Neural cell (in vitro differentiated cells): ENCODE data around the gene PHF21A. TPM values are rescaled to one million over a fixed set of nuclear protein-coding genes. Genes with fewer than 3 reads are reported as not detected.

Experiments used
- H2AFZ ChIP-seq: fragments of 200-600, 300-800 bp; sonication (generic), shearing (Covaris generic); 2 replicates; pipeline ENCODE4 v1.6.0; 2014; ENCODE audit warnings: low read depth, mild to moderate bottlenecking, antibody characterized with exemption, low read length, moderate library complexity
- H3F3A ChIP-seq: fragments of 200-600 bp; shearing (Covaris generic); 2 replicates; pipeline ENCODE4 v1.6.1; 2016; ENCODE audit warnings: mild to moderate bottlenecking, moderate library complexity, mixed read lengths, antibody characterized with exemption, low read length; ENCODE audit not compliant: insufficient read depth, poor library complexity, severe bottlenecking
- H3K27ac ChIP-seq: fragments of 200-600, 300-800 bp; sonication (generic), shearing (Covaris generic); 2 replicates; pipeline ENCODE4 v1.5.1; 2014; ENCODE audit warnings: mild to moderate bottlenecking, low read length, moderate library complexity
- H3K27me3 ChIP-seq: fragments of 300-800, 200-600 bp; sonication (generic), shearing (Covaris generic); 2 replicates; pipeline ENCODE4 v1.6.0; 2014; ENCODE audit warnings: mild to moderate bottlenecking, low read depth, low read length, moderate library complexity; ENCODE audit not compliant: insufficient read depth
- H3K36me3 ChIP-seq: fragments of 300-800, 200-600 bp; sonication (generic), shearing (Covaris generic); 2 replicates; pipeline ENCODE4 v1.5.1; 2014; ENCODE audit warnings: mild to moderate bottlenecking, antibody characterized with exemption, low read length, moderate library complexity; ENCODE audit not compliant: insufficient read depth
- H3K4me2 ChIP-seq: fragments of 300-800, 200-600 bp; sonication (generic), shearing (Covaris generic); 2 replicates; pipeline ENCODE4 v1.6.0; 2014; ENCODE audit warnings: mild to moderate bottlenecking, low read length
- H3K4me3 ChIP-seq: fragments of 300-800, 200-600 bp; sonication (generic), shearing (Covaris generic); 2 replicates; pipeline ENCODE4 v1.5.1; 2014; ENCODE audit warnings: mild to moderate bottlenecking, low read length, moderate library complexity
- H3K79me2 ChIP-seq: fragments of 200-600 bp; shearing (Covaris generic); replicated peaks from 2 replicates; pipeline ENCODE4 v1.6.0; 2014; ENCODE audit warnings: mild to moderate bottlenecking, low read length, moderate library complexity; ENCODE audit not compliant: insufficient read depth
- H3K9ac ChIP-seq: fragments of 300-800, 200-600 bp; sonication (generic), shearing (Covaris generic); 2 replicates; pipeline ENCODE4 v1.6.1; 2016; ENCODE audit warnings: mild to moderate bottlenecking, low read length, mixed read lengths
- H3K9me2 ChIP-seq: fragments of 200-600 bp; shearing (Covaris generic); 2 replicates; pipeline ENCODE4 v1.6.1; 2016; ENCODE audit warnings: mild to moderate bottlenecking, low read length, mixed read lengths; ENCODE audit not compliant: insufficient read depth
- H3K9me3 ChIP-seq: fragments of 200-600, 300-800 bp; sonication (generic), shearing (Covaris generic); 2 replicates; pipeline ENCODE4 v1.6.1; 2016; ENCODE audit warnings: mild to moderate bottlenecking, mixed run types, low read length, moderate library complexity, mixed read lengths
- H4K20me1 ChIP-seq: fragments of 200-600 bp; shearing (Covaris generic); 2 replicates; pipeline ENCODE4 v1.6.1; 2016; ENCODE audit warnings: mild to moderate bottlenecking, mixed run types; ENCODE audit not compliant: insufficient read depth
- EP300 ChIP-seq: fragments of 450-650 bp; conservative IDR thresholded peaks from 2 replicates; pipeline ENCODE4 v1.6.1; 2014; ENCODE audit warnings: antibody characterized with exemption, mild to moderate bottlenecking, moderate library complexity; ENCODE audit not compliant: poor library complexity, severe bottlenecking
- EZH2 ChIP-seq: fragments of 200-600, 300-800 bp; shearing (Covaris generic), sonication (generic); IDR thresholded peaks from 2 replicates; pipeline ENCODE4 v1.6.1; 2014; ENCODE audit warnings: antibody characterized with exemption, low read length, borderline replicate concordance, mild to moderate bottlenecking; ENCODE audit not compliant: insufficient read depth, poor library complexity, severe bottlenecking
- MXI1 ChIP-seq: fragments of 450-650 bp; conservative IDR thresholded peaks from 2 replicates; pipeline ENCODE4 v1.6.1; 2014; ENCODE audit warnings: antibody characterized with exemption, mild to moderate bottlenecking; ENCODE audit not compliant: poor library complexity, severe bottlenecking
- POLR2AphosphoS5 ChIP-seq: IDR thresholded peaks from 2 replicates; pipeline ENCODE4 v1.6.1; 2012
- RAD21 ChIP-seq: fragments of 450-650 bp; conservative IDR thresholded peaks from 2 replicates; pipeline ENCODE4 v1.6.1; 2014; ENCODE audit warnings: antibody characterized with exemption, mild to moderate bottlenecking, moderate library complexity
- SMC3 ChIP-seq: fragments of 450-650 bp; conservative IDR thresholded peaks from 2 replicates; pipeline ENCODE4 v1.6.1; 2014; ENCODE audit warnings: antibody characterized with exemption, mild to moderate bottlenecking, moderate library complexity; ENCODE audit not compliant: poor library complexity
- TAF1 ChIP-seq: IDR thresholded peaks from 2 replicates; pipeline ENCODE4 v1.6.1; 2012; ENCODE audit warnings: low read depth
- polyA plus RNA-seq: library from polyadenylated mRNA; depleted of rRNA; stranded (reverse); fragments of >200 nt; gene quantifications from 2 replicates; pipeline ENCODE4 v1.2.3, GENCODE V29; 2014
- TF ChIP-seq, protein P1 (sequence below): IDR thresholded peaks from 2 replicates; pipeline ENCODE4 v1.6.1; 2012; ENCODE audit warnings: borderline replicate concordance
- TF ChIP-seq, protein P2 (sequence below): fragments of 450-650 bp; IDR thresholded peaks from 2 replicates; pipeline ENCODE4 v1.5.1; 2014; ENCODE audit warnings: antibody characterized with exemption, mild to moderate bottlenecking, moderate library complexity; ENCODE audit not compliant: poor library complexity, severe bottlenecking

The PHF21A gene
- polyA plus RNA-seq, 1 donor from 2014 or later = 31.7 TPM

DNA sequence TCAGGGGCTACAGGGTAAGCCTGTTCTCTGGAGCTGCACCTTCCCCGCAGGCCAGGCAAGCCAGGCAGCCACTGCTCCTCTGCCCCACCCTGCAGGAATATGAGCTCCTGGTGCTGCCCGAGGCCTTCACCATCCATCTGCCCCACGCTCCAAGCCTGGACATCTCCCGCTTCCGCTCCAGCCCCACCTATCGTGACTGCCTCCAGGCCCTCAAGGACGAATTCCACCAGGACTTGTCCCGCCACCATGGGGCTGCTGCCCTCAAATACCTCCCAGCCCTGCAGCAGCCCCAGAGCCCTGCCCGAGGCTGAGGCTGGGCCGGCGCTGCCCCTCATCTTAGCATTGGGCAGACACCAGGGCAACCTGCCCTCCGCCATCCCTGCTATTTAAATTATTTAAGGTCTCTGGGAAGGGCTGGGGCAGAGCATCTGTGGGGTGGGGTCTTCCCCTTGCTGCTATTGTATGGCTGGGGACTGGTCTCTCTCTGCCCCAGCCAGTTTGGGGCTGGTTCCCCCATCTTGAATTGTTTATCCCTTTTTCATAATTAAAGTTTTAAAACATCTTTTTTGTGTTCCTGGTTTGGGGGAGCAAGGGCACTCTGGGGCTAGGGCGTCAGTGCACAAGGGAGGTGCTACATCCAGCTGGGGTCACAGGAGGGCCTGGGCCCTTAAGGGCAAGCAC is 192.6 kb downstream of the PHF21A start:
- H3K27ac ChIP-seq = no peak overlapping the region
- no peaks in the 10 kb centered on the region for H3K9me2 ChIP-seq
- no peaks in the 10 kb centered on the region for H4K20me1 ChIP-seq
- no peak overlapping the region for H3K4me2 ChIP-seq
- no peaks in the 10 kb centered on the region for H3K9me3 ChIP-seq
- peaks cover 7% of the 10 kb centered on the region for H3K36me3 ChIP-seq
- no peaks in the 10 kb centered on the region for H3K79me2 ChIP-seq
- H3K27me3 ChIP-seq = peaks cover 4% of the 10 kb centered on the region
- TF ChIP-seq EP300 = no peak
- H3K9ac ChIP-seq = no peak overlapping the region
- H2AFZ ChIP-seq = no peak overlapping the region
- H3F3A ChIP-seq = no peaks in the 10 kb centered on the region
- H3K4me3 ChIP-seq = no peak overlapping the region

- Histone ChIP-seq H3K4me3 (no peak overlapping the region), H3K79me2 (no peaks in the 10 kb centered on the region), H3K36me3 (peaks cover 7% of the 10 kb centered on the region), H4K20me1 (no peaks in the 10 kb centered on the region), H3K9me2 (no peaks in the 10 kb centered on the region), H3K27ac (no peak overlapping the region), H3F3A (no peaks in the 10 kb centered on the region), H3K27me3 (peaks cover 11% of the 10 kb centered on the region), H2AFZ (no peak overlapping the region), H3K9me3 (no peaks in the 10 kb centered on the region), H3K4me2 (no peak overlapping the region), H3K9ac (no peak overlapping the region)
- TF ChIP-seq, protein P1, sequence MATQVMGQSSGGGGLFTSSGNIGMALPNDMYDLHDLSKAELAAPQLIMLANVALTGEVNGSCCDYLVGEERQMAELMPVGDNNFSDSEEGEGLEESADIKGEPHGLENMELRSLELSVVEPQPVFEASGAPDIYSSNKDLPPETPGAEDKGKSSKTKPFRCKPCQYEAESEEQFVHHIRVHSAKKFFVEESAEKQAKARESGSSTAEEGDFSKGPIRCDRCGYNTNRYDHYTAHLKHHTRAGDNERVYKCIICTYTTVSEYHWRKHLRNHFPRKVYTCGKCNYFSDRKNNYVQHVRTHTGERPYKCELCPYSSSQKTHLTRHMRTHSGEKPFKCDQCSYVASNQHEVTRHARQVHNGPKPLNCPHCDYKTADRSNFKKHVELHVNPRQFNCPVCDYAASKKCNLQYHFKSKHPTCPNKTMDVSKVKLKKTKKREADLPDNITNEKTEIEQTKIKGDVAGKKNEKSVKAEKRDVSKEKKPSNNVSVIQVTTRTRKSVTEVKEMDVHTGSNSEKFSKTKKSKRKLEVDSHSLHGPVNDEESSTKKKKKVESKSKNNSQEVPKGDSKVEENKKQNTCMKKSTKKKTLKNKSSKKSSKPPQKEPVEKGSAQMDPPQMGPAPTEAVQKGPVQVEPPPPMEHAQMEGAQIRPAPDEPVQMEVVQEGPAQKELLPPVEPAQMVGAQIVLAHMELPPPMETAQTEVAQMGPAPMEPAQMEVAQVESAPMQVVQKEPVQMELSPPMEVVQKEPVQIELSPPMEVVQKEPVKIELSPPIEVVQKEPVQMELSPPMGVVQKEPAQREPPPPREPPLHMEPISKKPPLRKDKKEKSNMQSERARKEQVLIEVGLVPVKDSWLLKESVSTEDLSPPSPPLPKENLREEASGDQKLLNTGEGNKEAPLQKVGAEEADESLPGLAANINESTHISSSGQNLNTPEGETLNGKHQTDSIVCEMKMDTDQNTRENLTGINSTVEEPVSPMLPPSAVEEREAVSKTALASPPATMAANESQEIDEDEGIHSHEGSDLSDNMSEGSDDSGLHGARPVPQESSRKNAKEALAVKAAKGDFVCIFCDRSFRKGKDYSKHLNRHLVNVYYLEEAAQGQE = no peak
- TF ChIP-seq MXI1 (no peak), EZH2 (no peak), EP300 (no peak), SMC3 (no peak), TAF1 (no peak), RAD21 (no peak), POLR2AphosphoS5 (no peak)
- TF ChIP-seq, protein P2, sequence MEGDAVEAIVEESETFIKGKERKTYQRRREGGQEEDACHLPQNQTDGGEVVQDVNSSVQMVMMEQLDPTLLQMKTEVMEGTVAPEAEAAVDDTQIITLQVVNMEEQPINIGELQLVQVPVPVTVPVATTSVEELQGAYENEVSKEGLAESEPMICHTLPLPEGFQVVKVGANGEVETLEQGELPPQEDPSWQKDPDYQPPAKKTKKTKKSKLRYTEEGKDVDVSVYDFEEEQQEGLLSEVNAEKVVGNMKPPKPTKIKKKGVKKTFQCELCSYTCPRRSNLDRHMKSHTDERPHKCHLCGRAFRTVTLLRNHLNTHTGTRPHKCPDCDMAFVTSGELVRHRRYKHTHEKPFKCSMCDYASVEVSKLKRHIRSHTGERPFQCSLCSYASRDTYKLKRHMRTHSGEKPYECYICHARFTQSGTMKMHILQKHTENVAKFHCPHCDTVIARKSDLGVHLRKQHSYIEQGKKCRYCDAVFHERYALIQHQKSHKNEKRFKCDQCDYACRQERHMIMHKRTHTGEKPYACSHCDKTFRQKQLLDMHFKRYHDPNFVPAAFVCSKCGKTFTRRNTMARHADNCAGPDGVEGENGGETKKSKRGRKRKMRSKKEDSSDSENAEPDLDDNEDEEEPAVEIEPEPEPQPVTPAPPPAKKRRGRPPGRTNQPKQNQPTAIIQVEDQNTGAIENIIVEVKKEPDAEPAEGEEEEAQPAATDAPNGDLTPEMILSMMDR = no peak
Measured at GRCh38 chr11:45927684-45928413, 193.4 kb downstream of the PHF21A start.
